NCI-H1694 treated with DMSO at 0.1 percent for 48 hours (cell line): ENCODE measurements around the gene RGL2.
A peak's percentile ranks its signal among the peaks of the same experiment; 100 is the strongest.
"Not testable (repeated sequence)": the region's sequence is repeated elsewhere in the genome, so short reads cannot be mapped to it uniquely, and the experiment has no call there.

ENCODE experiments used
- DNase-seq: peaks from one replicate; lab custom pipeline; 2025; lab: John Stamatoyannopoulos, UW

RGL2 gene, protein sequence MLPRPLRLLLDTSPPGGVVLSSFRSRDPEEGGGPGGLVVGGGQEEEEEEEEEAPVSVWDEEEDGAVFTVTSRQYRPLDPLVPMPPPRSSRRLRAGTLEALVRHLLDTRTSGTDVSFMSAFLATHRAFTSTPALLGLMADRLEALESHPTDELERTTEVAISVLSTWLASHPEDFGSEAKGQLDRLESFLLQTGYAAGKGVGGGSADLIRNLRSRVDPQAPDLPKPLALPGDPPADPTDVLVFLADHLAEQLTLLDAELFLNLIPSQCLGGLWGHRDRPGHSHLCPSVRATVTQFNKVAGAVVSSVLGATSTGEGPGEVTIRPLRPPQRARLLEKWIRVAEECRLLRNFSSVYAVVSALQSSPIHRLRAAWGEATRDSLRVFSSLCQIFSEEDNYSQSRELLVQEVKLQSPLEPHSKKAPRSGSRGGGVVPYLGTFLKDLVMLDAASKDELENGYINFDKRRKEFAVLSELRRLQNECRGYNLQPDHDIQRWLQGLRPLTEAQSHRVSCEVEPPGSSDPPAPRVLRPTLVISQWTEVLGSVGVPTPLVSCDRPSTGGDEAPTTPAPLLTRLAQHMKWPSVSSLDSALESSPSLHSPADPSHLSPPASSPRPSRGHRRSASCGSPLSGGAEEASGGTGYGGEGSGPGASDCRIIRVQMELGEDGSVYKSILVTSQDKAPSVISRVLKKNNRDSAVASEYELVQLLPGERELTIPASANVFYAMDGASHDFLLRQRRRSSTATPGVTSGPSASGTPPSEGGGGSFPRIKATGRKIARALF

DNA sequence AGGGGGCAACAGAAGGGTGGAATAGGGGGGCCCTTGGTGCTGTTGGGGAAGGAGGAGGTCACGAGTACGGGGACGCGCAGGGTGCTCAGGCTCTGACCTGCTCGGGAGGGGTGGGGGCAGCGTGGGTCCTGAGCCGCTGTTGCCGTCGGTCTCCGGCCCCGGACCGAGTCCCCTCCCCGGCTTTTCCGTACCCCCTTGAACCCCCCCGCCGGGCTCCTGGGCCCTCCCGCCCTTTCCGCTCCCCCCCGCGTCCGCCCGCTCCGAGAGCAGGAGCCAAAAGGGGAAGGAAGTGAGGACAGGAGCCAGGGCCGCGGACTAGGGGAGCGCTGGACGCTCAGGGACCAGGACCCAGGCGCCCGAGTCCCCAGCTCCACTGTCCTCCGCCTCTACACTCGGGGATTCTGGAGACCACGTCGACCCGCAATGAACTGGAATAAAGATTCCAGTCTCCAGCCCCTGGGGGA is at the start of gene RGL2:
TSS of gene RGL2 (minus strand) at position 170 of the 464 bp plus-strand sequence. CDS start 332 bp downstream, outside the sequence.
- DNase-seq: no peak

GRCh38 chr6:33347816-33348215 is 49.1 kb upstream of the RGL2 start:
- no peak for DNase-seq

- DNase-seq: not testable (repeated sequence)
These were observed 48.2 kb upstream of the RGL2 start for GRCh38 chr6:33346972-33347371.

DNA sequence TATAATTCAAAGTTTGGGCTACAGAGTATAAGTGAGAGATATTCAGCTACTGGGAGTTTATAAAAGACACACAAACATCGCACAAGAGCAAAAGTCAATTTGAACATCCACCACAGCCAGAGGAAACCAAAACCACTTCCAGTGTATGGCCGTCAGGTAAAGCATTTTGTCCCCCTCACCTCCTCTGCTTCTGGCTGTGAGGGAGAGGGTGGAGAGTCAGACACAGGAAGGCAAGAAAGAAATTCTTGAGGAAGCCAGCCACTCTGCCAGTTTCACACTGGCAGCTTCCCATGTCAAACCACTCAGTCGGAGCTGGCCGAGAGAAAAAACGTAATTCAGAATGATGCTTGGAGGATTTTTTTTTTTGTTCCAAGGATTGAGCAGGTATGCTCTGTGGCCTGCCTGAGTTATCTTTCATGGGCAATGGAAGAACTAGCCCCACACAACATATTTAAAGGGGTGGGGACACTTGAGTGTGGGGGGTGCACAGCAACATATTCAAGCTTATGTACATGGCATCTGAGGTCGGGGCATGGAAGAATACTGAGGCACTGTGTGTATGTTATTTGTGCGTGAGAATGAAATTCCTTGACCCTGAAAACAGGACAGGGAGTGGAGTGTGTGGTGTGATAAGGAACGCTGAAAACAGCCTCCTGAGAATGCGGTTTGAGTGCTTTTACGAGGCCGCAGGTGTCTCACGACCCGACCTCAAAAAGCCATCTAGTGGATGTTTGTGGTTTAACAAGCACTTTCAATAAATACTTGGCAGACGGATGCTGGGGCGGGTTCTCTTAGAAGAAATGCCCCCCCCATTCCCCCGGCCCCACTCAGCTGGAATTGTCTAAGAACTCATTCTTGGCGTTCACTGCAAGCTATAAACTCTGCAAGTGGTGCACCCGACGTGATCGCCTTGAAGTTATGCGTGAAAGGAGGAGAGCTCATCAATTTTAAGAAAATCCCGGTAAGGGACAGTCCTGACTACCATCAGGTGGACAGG is 46.3 kb upstream of the RGL2 start:
- DNase-seq: peak; percentile 33

DNA sequence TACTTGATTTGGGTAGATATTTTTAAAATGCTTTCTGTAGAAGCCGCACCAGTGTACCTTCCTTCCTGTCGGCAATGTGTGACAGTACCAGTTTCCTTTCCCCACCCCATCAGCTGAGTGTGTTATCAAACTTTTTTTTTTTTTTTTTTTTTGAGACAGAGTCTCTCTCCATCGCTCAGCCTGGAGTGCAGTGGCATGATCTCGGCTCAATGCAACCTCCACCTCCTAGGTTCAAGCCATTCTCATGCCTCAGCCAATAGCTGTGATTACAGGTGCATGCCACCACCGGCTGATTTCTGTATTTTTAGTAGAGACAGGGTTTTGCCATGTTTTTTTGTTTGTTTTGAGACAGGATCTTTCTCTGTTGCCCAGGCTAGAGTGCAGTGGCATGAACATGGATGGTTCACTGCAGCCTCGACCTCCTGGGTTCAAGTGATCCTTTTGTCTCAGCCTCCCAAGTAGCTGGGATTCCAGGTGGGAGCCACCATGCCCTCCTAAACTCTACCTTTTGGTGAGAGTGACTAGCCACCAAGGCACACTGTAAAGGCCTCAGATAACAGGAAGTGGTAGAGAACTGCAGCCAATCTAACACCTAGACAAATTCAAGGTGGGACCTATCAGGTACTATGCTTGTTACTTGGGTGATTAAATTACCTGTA is 45.3 kb upstream of the RGL2 start:
- DNase-seq: no peak

DNA sequence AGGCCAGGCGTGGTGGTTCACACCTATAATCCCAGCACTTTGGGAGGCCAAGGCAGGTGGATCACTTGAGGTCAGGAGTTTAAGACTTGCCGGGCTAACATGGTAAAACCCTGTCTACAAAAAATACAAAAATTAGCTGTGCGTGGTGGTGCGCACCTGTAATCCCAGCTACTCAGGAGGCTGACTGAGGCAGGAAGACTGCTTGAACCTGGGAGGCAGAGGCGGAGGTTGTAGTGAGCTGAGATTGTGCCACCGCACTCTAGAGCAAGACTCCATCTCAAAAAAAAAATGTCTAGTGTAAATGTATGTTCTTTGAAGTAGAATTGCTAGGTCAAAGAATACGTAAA is 44.8 kb upstream of the RGL2 start:
- DNase-seq: not testable (repeated sequence)

DNA sequence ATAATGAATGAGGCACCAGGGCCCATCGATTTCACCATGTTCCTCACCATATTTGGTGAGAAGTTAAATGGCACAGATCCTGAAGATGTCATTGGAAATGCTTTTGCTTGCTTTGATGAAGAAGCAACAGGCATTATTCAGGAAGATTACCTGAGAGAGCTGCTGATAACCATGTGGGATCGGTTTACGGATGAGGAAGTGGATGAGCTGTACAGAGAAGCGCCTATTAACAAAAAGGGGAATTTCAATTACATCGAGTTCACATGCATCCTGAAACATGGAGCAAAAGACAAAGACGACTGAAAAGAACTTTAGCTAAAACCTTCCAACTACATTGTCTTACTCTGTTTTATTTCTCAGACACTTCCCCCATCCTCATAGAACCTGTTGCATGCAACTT is 40.5 kb upstream of the RGL2 start:
- DNase-seq: no peak

- DNase-seq: no peak
These were observed 37.8 kb upstream of the RGL2 start for GRCh38 chr6:33336495-33336894.

DNA sequence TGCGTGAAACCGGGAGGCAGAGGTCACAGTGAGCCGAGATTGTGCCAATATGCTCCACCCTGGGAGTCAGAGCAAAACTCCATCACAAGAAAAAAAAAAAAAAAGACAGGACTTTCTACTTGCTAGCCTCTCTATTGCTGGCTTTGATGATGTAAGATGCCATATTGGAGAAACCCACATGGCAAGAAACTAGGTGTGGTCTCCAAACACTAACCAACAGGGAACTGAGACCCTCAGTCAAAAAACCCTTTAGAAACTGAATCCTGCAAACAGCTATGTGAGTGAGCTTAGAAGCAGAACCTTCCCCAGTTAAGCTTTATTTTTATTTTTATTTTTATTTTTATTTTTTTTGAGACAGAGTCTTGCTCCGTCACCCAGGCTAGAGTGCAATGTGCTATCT is 37.2 kb upstream of the RGL2 start:
- no peak for DNase-seq

- no peak for DNase-seq
These were observed 34.9 kb upstream of the RGL2 start for GRCh38 chr6:33333666-33334065.

- no peak for DNase-seq
These were observed 32.0 kb upstream of the RGL2 start for GRCh38 chr6:33330736-33331135.

- DNase-seq: no peak
These were observed 30.3 kb upstream of the RGL2 start for GRCh38 chr6:33329058-33329457.

- DNase-seq: no peak
These were observed 25.4 kb upstream of the RGL2 start for GRCh38 chr6:33324125-33324524.

- DNase-seq: no peak
These were observed 24.8 kb upstream of the RGL2 start for GRCh38 chr6:33323623-33323948.

DNA sequence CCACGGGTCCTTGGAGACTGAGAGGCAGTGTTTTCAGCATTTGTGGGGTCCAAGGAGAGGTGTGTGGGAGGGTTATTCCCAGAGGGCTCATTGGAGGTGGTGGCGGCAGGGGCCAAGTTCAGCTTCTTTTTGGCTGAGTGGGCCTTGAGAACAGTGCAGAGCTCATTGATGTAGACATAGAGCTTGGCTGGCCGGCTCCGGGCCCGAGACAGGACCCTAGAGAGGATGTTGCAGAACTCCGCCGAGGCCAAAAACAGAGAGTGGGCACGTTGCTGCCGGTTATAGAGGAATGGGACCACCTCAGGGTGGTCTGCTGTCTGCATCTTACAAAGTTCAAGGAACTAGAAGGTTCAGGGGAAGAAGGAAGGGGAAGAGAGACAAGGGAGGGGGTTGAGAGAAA is 22.5 kb upstream of the RGL2 start:
- DNase-seq: no peak

- DNase-seq: no peak
These were observed 21.8 kb upstream of the RGL2 start for GRCh38 chr6:33320315-33321181.

GRCh38 chr6:33319939-33320314 is 21.2 kb upstream of the RGL2 start:
- no peak for DNase-seq

GRCh38 chr6:33318426-33319073 is 19.8 kb upstream of the RGL2 start:
- no peak for DNase-seq

DNA sequence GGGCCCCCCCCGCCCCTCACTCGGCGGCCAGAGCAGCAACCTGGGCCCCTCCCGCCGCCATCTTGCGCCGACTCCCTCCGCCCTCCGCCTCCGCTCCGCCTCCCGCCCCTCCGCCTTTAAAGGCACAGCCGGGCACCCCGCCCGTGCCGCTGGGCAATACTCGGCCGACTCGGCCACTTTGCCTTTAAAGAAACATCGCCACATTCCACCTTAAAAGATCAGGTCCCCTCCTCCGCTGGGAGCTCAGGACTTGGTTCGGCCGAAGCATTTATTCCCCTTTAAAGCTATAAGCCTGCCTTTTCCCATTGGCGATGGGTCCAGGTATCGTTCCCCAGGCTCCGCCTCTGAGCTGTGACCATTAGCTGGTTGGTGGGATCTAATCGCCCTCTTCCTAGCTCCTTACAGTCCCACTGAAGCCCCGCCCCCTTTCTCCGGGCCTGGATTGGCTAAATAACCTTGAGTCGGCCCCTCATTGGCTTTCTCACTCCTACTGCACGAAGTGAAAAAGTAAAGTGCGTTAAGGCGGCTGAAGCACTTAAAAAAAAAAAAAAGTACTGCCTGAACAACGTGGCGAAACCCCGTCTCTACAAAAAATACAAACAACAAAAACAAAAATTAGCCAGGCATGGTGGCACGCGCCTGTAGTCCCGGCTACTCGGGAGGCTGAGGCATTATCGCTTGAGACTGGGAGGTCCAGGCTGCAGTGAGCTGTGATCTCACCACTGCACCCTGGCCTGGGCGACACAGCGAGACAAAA is 19.1 kb upstream of the RGL2 start, which contains the start of gene ZBTB22:
TSS of gene ZBTB22 (minus strand) at position 76 of the 757 bp plus-strand sequence. CDS start 828 bp downstream, outside the sequence.
- DNase-seq: peak; percentile 77

GRCh38 chr6:33317419-33317668 is 18.6 kb upstream of the RGL2 start:
- no peak for DNase-seq
